WTC11 (cell line): Measurements from ENCODE around the gene JAML. TPM values are rescaled to one million over a fixed set of nuclear protein-coding genes. Genes with fewer than 3 reads are reported as not detected.

Experiments
- ATAC-seq: fragments of 200-7000 bp; cut with Tn5 transposase; 2 replicates; pipeline ENCODE4 v1.10.0; 2021; ENCODE audit warnings: mild to moderate bottlenecking, moderate library complexity
- CTCF ChIA-PET: fragments of 300-600 bp; sonication (Branson Sonifier 250); formaldehyde crosslinking; loops from one replicate; lab custom pipeline; 2021; ENCODE audit warnings: antibody characterized with exemption; lab: Charles Lee
- POLR2A ChIA-PET: fragments of 350-600 bp; sonication (Branson Sonifier 250); formaldehyde crosslinking; loops from one replicate; lab custom pipeline; 2021; ENCODE audit warnings: antibody characterized with exemption; lab: Charles Lee
- DNase-seq: peaks from one replicate; pipeline ENCODE4 v3.0.0; 2021; ENCODE audit warnings: low spot score
- H3K27ac Mint-ChIP-seq: 2 replicates; pipeline ENCODE4 v1.8.0; 2021; ENCODE audit warnings: mixed read lengths
- H3K27me3 Mint-ChIP-seq: 2 replicates; pipeline ENCODE4 v1.8.0; 2021; ENCODE audit warnings: low read depth, mild to moderate bottlenecking, moderate library complexity, mixed read lengths
- H3K36me3 Mint-ChIP-seq: 2 replicates; pipeline ENCODE4 v1.8.0; 2021; ENCODE audit warnings: mixed read lengths
- H3K4me1 Mint-ChIP-seq: 2 replicates; pipeline ENCODE4 v1.8.0; 2022; ENCODE audit warnings: mixed read lengths
- H3K4me3 Mint-ChIP-seq: 2 replicates; pipeline ENCODE4 v1.8.0; 2021; ENCODE audit warnings: mild to moderate bottlenecking, moderate library complexity, mixed read lengths
- H3K9me3 Mint-ChIP-seq: 2 replicates; pipeline ENCODE4 v1.8.0; 2021; ENCODE audit warnings: mixed read lengths
- EMX1 ChIP-seq: fragments of 250-450 bp; sonication (Bioruptor Pico); IDR thresholded peaks from 2 replicates; pipeline ENCODE4 v1.8.0; 2021; ENCODE audit warnings: mild to moderate bottlenecking
- FOXJ3 ChIP-seq: sonication (generic); formaldehyde crosslinking; IDR thresholded peaks from 2 replicates; pipeline ENCODE4 v1.9.0; 2021; ENCODE audit warnings: missing genetic modification reagents, mild to moderate bottlenecking, borderline replicate concordance
- SP1 ChIP-seq: sonication (generic); formaldehyde crosslinking; conservative IDR thresholded peaks from 2 replicates; pipeline ENCODE4 v1.8.1; 2022; ENCODE audit warnings: missing genetic modification reagents
- ZBTB21 ChIP-seq: sonication (generic); formaldehyde crosslinking; IDR thresholded peaks from 2 replicates; pipeline ENCODE4 v1.8.1; 2023; ENCODE audit warnings: mild to moderate bottlenecking, missing genetic modification reagents, borderline replicate concordance
- ZNF121 ChIP-seq: sonication (generic); formaldehyde crosslinking; IDR thresholded peaks from 2 replicates; pipeline ENCODE4 v1.8.0; 2023; ENCODE audit warnings: missing genetic modification reagents
- ZNF671 ChIP-seq: fragments of 250-450 bp; sonication (Bioruptor Pico); IDR thresholded peaks from 2 replicates; pipeline ENCODE4 v1.8.0; 2021; ENCODE audit warnings: mild to moderate bottlenecking
- total RNA-seq: library from RNA; stranded (reverse); gene quantifications from 3 replicates; pipeline ENCODE4 v1.2.3, GENCODE V29; 2021
- TF ChIP-seq, protein P1 (sequence below): sonication (generic); formaldehyde crosslinking; IDR thresholded peaks from 2 replicates; pipeline ENCODE4 v1.8.1; 2023; ENCODE audit warnings: mild to moderate bottlenecking, missing genetic modification reagents, borderline replicate concordance
- TF ChIP-seq, protein P2 (sequence below): fragments of 250-450 bp; sonication (Bioruptor Pico); IDR thresholded peaks from 2 replicates; pipeline ENCODE4 v1.9.0; 2021; ENCODE audit warnings: mild to moderate bottlenecking
- TF ChIP-seq, protein P3 (sequence below): sonication (generic); formaldehyde crosslinking; IDR thresholded peaks from 2 replicates; pipeline ENCODE4 v1.8.0; 2022; ENCODE audit warnings: missing genetic modification reagents
- TF ChIP-seq, protein P4 (sequence below): sonication (generic); formaldehyde crosslinking; IDR thresholded peaks from 2 replicates; pipeline ENCODE4 v1.8.1; 2022; ENCODE audit warnings: low read depth, missing genetic modification reagents, borderline replicate concordance
- TF ChIP-seq, protein P5 (sequence below): sonication (generic); formaldehyde crosslinking; IDR thresholded peaks from 2 replicates; pipeline ENCODE4 v1.8.0; 2022; ENCODE audit warnings: mild to moderate bottlenecking, missing genetic modification reagents
- TF ChIP-seq, protein P6 (sequence below): sonication (generic); formaldehyde crosslinking; IDR thresholded peaks from 2 replicates; pipeline ENCODE4 v1.8.0; 2023; ENCODE audit warnings: missing genetic modification reagents, mild to moderate bottlenecking, borderline replicate concordance

JAML gene
- total RNA-seq, 1 experiment from 2014 or later: 0.24 TPM

DNA sequence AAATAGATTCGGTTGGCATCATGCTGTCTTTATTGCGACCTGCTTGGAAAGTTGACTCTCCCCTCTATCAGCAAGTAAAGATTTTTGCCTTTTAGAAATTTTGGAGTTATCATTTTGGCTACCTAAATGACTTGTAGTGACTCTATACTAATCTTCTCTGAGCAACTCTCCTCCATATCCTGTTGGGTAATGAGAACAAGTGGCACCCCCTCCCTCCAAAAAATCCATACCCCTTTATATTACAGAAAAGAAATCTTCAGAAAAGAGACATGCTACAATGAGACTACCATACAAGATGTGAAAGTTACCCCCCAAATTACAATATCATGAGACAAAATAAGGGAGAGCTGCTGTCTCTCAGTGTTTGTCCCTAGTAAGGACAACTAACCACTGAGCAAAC, 1.2 kb downstream of the JAML start:
- peaks cover 4% of the 10 kb centered on the region for H3K9me3 Mint-ChIP-seq
- TF ChIP-seq, protein P1, sequence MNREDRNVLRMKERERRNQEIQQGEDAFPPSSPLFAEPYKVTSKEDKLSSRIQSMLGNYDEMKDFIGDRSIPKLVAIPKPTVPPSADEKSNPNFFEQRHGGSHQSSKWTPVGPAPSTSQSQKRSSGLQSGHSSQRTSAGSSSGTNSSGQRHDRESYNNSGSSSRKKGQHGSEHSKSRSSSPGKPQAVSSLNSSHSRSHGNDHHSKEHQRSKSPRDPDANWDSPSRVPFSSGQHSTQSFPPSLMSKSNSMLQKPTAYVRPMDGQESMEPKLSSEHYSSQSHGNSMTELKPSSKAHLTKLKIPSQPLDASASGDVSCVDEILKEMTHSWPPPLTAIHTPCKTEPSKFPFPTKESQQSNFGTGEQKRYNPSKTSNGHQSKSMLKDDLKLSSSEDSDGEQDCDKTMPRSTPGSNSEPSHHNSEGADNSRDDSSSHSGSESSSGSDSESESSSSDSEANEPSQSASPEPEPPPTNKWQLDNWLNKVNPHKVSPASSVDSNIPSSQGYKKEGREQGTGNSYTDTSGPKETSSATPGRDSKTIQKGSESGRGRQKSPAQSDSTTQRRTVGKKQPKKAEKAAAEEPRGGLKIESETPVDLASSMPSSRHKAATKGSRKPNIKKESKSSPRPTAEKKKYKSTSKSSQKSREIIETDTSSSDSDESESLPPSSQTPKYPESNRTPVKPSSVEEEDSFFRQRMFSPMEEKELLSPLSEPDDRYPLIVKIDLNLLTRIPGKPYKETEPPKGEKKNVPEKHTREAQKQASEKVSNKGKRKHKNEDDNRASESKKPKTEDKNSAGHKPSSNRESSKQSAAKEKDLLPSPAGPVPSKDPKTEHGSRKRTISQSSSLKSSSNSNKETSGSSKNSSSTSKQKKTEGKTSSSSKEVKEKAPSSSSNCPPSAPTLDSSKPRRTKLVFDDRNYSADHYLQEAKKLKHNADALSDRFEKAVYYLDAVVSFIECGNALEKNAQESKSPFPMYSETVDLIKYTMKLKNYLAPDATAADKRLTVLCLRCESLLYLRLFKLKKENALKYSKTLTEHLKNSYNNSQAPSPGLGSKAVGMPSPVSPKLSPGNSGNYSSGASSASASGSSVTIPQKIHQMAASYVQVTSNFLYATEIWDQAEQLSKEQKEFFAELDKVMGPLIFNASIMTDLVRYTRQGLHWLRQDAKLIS (CRISPR knock-in tag): no peak
- TF ChIP-seq ZBTB21 (CRISPR knock-in tag) (no peak), FOXJ3 (CRISPR knock-in tag) (no peak), ZNF121 (CRISPR knock-in tag) (no peak), EMX1 (CRISPR knock-in tag) (no peak), SP1 (CRISPR knock-in tag) (no peak), ZNF671 (CRISPR knock-in tag) (no peak)
- TF ChIP-seq, protein P2, sequence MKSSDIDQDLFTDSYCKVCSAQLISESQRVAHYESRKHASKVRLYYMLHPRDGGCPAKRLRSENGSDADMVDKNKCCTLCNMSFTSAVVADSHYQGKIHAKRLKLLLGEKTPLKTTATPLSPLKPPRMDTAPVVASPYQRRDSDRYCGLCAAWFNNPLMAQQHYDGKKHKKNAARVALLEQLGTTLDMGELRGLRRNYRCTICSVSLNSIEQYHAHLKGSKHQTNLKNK (CRISPR knock-in tag): no peak
- TF ChIP-seq, protein P3, sequence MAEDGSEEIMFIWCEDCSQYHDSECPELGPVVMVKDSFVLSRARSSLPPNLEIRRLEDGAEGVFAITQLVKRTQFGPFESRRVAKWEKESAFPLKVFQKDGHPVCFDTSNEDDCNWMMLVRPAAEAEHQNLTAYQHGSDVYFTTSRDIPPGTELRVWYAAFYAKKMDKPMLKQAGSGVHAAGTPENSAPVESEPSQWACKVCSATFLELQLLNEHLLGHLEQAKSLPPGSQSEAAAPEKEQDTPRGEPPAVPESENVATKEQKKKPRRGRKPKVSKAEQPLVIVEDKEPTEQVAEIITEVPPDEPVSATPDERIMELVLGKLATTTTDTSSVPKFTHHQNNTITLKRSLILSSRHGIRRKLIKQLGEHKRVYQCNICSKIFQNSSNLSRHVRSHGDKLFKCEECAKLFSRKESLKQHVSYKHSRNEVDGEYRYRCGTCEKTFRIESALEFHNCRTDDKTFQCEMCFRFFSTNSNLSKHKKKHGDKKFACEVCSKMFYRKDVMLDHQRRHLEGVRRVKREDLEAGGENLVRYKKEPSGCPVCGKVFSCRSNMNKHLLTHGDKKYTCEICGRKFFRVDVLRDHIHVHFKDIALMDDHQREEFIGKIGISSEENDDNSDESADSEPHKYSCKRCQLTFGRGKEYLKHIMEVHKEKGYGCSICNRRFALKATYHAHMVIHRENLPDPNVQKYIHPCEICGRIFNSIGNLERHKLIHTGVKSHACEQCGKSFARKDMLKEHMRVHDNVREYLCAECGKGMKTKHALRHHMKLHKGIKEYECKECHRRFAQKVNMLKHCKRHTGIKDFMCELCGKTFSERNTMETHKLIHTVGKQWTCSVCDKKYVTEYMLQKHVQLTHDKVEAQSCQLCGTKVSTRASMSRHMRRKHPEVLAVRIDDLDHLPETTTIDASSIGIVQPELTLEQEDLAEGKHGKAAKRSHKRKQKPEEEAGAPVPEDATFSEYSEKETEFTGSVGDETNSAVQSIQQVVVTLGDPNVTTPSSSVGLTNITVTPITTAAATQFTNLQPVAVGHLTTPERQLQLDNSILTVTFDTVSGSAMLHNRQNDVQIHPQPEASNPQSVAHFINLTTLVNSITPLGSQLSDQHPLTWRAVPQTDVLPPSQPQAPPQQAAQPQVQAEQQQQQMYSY: no peak
- TF ChIP-seq, protein P4, sequence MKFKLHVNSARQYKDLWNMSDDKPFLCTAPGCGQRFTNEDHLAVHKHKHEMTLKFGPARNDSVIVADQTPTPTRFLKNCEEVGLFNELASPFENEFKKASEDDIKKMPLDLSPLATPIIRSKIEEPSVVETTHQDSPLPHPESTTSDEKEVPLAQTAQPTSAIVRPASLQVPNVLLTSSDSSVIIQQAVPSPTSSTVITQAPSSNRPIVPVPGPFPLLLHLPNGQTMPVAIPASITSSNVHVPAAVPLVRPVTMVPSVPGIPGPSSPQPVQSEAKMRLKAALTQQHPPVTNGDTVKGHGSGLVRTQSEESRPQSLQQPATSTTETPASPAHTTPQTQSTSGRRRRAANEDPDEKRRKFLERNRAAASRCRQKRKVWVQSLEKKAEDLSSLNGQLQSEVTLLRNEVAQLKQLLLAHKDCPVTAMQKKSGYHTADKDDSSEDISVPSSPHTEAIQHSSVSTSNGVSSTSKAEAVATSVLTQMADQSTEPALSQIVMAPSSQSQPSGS (CRISPR knock-in tag): no peak
- TF ChIP-seq, protein P5, sequence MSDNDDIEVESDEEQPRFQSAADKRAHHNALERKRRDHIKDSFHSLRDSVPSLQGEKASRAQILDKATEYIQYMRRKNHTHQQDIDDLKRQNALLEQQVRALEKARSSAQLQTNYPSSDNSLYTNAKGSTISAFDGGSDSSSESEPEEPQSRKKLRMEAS: no peak
- TF ChIP-seq, protein P6, sequence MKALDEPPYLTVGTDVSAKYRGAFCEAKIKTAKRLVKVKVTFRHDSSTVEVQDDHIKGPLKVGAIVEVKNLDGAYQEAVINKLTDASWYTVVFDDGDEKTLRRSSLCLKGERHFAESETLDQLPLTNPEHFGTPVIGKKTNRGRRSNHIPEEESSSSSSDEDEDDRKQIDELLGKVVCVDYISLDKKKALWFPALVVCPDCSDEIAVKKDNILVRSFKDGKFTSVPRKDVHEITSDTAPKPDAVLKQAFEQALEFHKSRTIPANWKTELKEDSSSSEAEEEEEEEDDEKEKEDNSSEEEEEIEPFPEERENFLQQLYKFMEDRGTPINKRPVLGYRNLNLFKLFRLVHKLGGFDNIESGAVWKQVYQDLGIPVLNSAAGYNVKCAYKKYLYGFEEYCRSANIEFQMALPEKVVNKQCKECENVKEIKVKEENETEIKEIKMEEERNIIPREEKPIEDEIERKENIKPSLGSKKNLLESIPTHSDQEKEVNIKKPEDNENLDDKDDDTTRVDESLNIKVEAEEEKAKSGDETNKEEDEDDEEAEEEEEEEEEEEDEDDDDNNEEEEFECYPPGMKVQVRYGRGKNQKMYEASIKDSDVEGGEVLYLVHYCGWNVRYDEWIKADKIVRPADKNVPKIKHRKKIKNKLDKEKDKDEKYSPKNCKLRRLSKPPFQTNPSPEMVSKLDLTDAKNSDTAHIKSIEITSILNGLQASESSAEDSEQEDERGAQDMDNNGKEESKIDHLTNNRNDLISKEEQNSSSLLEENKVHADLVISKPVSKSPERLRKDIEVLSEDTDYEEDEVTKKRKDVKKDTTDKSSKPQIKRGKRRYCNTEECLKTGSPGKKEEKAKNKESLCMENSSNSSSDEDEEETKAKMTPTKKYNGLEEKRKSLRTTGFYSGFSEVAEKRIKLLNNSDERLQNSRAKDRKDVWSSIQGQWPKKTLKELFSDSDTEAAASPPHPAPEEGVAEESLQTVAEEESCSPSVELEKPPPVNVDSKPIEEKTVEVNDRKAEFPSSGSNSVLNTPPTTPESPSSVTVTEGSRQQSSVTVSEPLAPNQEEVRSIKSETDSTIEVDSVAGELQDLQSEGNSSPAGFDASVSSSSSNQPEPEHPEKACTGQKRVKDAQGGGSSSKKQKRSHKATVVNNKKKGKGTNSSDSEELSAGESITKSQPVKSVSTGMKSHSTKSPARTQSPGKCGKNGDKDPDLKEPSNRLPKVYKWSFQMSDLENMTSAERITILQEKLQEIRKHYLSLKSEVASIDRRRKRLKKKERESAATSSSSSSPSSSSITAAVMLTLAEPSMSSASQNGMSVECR (CRISPR knock-in tag): no peak
- DNase-seq (no peak), ATAC-seq (no peak)
- H3K27ac Mint-ChIP-seq: no peak overlapping the region
- H3K4me1 Mint-ChIP-seq: no peaks in the 10 kb centered on the region
- H3K4me3 Mint-ChIP-seq: no peak overlapping the region
- H3K36me3 Mint-ChIP-seq: no peaks in the 10 kb centered on the region
- ChIA-PET CTCF (interaction anchor here (1.2 kb wide), 1 partner anchor 25 kb away, joined by 3 read pairs; no protein-coding TSS in a partner anchor), POLR2A (no interaction called here)
- H3K27me3 Mint-ChIP-seq: peaks cover 6% of the 10 kb centered on the region
